Mesendoderm (in vitro differentiated cells): Measurements from ENCODE around the gene GC.
"Not testable (repeated sequence)": the region's sequence is repeated elsewhere in the genome, so short reads cannot be mapped to it uniquely, and the experiment has no call there.

Source experiments
- DNase-seq: peaks from one replicate; pipeline ENCODE4 v3.0.0; 2013
- H2AK5ac ChIP-seq: 2 replicates; pipeline ENCODE4 v1.6.1; 2013; ENCODE audit warnings: low read length, inconsistent platforms
- H2BK120ac ChIP-seq: 2 replicates; pipeline ENCODE4 v1.6.1; 2013; ENCODE audit warnings: low read depth, mild to moderate bottlenecking, low read length, moderate library complexity, mixed read lengths
- H2BK15ac ChIP-seq: replicated peaks from 2 replicates; pipeline ENCODE4 v1.6.1; 2013; ENCODE audit warnings: low read depth, mild to moderate bottlenecking, moderate library complexity
- H2BK5ac ChIP-seq: 2 replicates; pipeline ENCODE4 v1.6.1; 2013; ENCODE audit warnings: low read length, inconsistent platforms
- H3K18ac ChIP-seq: 2 replicates; pipeline ENCODE4 v1.6.1; 2013; ENCODE audit warnings: mild to moderate bottlenecking, low read length, mixed read lengths
- H3K23ac ChIP-seq: one replicate; pipeline ENCODE4 v1.6.1; 2013; ENCODE audit warnings: low read length
- H3K27ac ChIP-seq: 2 replicates; pipeline ENCODE4 v1.5.1; 2013; ENCODE audit warnings: low read depth, mild to moderate bottlenecking, inconsistent platforms, low read length, moderate library complexity
- H3K27me3 ChIP-seq: 2 replicates; pipeline ENCODE4 v1.6.1; 2013; ENCODE audit warnings: low read length, control low read depth, mild to moderate bottlenecking, inconsistent platforms; ENCODE audit not compliant: insufficient read depth, poor library complexity
- H3K36me3 ChIP-seq: 2 replicates; pipeline ENCODE4 v1.6.1; 2013; ENCODE audit warnings: low read length, inconsistent platforms; ENCODE audit not compliant: control insufficient read depth, insufficient read depth
- H3K4ac ChIP-seq: one replicate; pipeline ENCODE4 v1.6.1; 2013; ENCODE audit warnings: low read depth, mild to moderate bottlenecking, low read length, moderate library complexity
- H3K4me1 ChIP-seq: 2 replicates; pipeline ENCODE4 v1.6.1; 2013; ENCODE audit warnings: low read depth, low read length, inconsistent platforms; ENCODE audit not compliant: control insufficient read depth
- H3K4me2 ChIP-seq: 2 replicates; pipeline ENCODE4 v1.6.1; 2013; ENCODE audit warnings: low read length
- H3K4me3 ChIP-seq: 2 replicates; pipeline ENCODE4 v1.5.1; 2013; ENCODE audit warnings: mild to moderate bottlenecking, low read length
- H3K56ac ChIP-seq: one replicate; pipeline ENCODE4 v1.6.1; 2013; ENCODE audit warnings: low read length
- H3K79me1 ChIP-seq: 2 replicates; pipeline ENCODE4 v1.6.1; 2013; ENCODE audit warnings: low read length, inconsistent platforms
- H3K79me2 ChIP-seq: 2 replicates; pipeline ENCODE4 v1.6.1; 2013; ENCODE audit warnings: mild to moderate bottlenecking, low read length; ENCODE audit not compliant: control insufficient read depth, insufficient read depth
- H3K9ac ChIP-seq: 2 replicates; pipeline ENCODE4 v1.6.1; 2013; ENCODE audit warnings: low read length, inconsistent platforms
- H4K5ac ChIP-seq: one replicate; pipeline ENCODE4 v1.6.1; 2013; ENCODE audit warnings: low read length
- H4K8ac ChIP-seq: one replicate; pipeline ENCODE4 v1.6.1; 2013; ENCODE audit warnings: low read depth, mild to moderate bottlenecking, control low read depth, low read length, moderate library complexity
- WGBS: extraction: QIAGEN DNeasy Blood & Tissue Kit; methylation state at CpG from one replicate; pipeline ENCODE4 v1.1.7; 2013; ENCODE audit warnings: low lambda C conversion rate, missing lambda C conversion rate; ENCODE audit not compliant: insufficient coverage; ENCODE audit errors: extremely low coverage; 5-methylcytosine and 5-hydroxymethylcytosine counted together

The GC gene

DNA sequence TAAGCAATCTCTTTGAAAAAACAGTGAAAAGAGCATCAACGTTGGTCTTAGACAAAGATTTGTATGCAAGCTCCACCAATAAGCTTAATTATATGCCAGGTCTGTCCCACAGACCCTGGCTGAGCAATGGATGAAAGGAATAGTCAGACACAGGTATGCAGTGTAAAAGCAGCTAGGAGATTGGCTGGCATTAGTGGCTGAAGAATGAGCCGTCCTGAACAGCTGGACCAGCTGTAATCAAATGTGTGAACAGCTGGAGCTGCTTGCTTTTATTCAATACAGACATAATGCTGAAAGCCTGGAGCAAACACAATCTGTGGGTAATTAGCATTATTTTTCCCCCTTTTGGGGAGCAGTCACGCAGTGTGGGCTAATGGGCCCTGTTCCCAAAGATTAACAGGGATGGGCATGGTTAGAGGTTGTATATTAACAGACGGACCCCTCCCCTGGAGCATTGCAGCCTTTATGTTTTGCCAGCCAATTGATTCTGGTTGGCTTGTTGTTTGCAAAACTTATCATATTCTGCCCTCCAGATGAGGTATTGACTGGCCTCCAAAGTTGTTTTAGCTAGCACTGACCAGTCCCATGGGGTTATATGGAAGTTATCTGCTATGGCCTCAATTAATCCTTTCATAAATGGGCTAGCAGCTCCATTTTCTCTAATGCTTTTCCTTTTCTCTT is 20.3 kb upstream of the GC start:
- not testable (repeated sequence) for H3K79me1 ChIP-seq, H3K27ac ChIP-seq, H3K36me3 ChIP-seq, H4K8ac ChIP-seq, H3K9ac ChIP-seq, H3K23ac ChIP-seq, H4K5ac ChIP-seq, H2AK5ac ChIP-seq, H3K4me3 ChIP-seq, H3K4me2 ChIP-seq, DNase-seq, H2BK15ac ChIP-seq, H3K4me1 ChIP-seq, H2BK120ac ChIP-seq, H3K27me3 ChIP-seq, H3K18ac ChIP-seq, H3K79me2 ChIP-seq, H2BK5ac ChIP-seq, H3K4ac ChIP-seq, H3K56ac ChIP-seq
- WGBS: no CpG with 5 or more reads among the region's 4 CpGs

GRCh38 chr4:71785959-71786358 is 2.1 kb upstream of the GC start:
- H3K9ac ChIP-seq: no peak overlapping the region
- no peak overlapping the region for H3K23ac ChIP-seq
- H3K4me3 ChIP-seq: no peak overlapping the region
- no peak overlapping the region for H4K8ac ChIP-seq
- H3K4me2 ChIP-seq: no peak overlapping the region
- H2BK5ac ChIP-seq: no peak overlapping the region
- no peaks in the 10 kb centered on the region for H3K79me2 ChIP-seq
- no peak overlapping the region for H3K18ac ChIP-seq
- H3K36me3 ChIP-seq: no peaks in the 10 kb centered on the region
- no peak overlapping the region for H3K27ac ChIP-seq
- H3K4me1 ChIP-seq: no peaks in the 10 kb centered on the region
- no peak for DNase-seq
- 100% methylated on average over 1 of the region's 4 CpGs for WGBS
- no peaks in the 10 kb centered on the region for H3K79me1 ChIP-seq
- no peak overlapping the region for H3K56ac ChIP-seq
- no peak overlapping the region for H2BK15ac ChIP-seq
- no peak overlapping the region for H2AK5ac ChIP-seq
- H4K5ac ChIP-seq: no peak overlapping the region
- no peak overlapping the region for H3K4ac ChIP-seq
- no peak overlapping the region for H2BK120ac ChIP-seq
- no peaks in the 10 kb centered on the region for H3K27me3 ChIP-seq

DNA sequence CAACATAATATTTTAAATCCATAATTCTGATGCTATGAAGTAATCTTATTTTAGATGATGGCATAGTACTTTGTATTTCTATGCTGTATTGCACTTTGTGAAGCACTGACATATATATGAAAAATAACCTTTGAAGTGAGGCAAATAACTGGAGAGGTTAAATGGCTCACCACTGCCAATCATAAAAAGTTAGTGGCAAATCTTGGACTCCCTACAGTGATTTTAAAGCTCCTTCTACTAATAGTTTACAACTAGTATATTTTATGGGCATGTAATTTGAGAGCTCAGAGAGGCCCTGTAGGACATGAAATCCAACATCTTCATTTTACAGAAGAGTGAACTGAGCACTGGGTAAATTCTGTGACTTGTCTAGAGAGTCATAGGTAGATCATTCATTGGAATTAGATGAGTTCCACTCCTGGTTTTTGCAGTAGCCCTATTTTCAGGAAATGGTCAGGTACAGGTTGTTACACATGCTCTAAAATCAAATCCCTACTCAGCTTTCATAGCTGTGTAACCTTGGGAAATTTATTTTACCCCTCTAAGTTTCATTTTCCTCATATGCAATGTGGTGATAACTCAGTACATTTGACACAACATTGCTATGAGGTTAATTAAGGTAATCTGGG is 804 bp upstream of the GC start:
- no peaks in the 10 kb centered on the region for H3K36me3 ChIP-seq
- H3K79me1 ChIP-seq: no peaks in the 10 kb centered on the region
- H3K4ac ChIP-seq: no peak overlapping the region
- H3K27me3 ChIP-seq: no peaks in the 10 kb centered on the region
- no peak overlapping the region for H3K4me3 ChIP-seq
- H3K23ac ChIP-seq: no peak overlapping the region
- no peak overlapping the region for H3K9ac ChIP-seq
- no peak overlapping the region for H4K5ac ChIP-seq
- H2AK5ac ChIP-seq: no peak overlapping the region
- H2BK120ac ChIP-seq: no peak overlapping the region
- H2BK15ac ChIP-seq: peak overlapping the region; percentile 57
- H3K56ac ChIP-seq: no peak overlapping the region
- H2BK5ac ChIP-seq: no peak overlapping the region
- no peak overlapping the region for H3K4me2 ChIP-seq
- H3K27ac ChIP-seq: no peak overlapping the region
- H3K4me1 ChIP-seq: no peaks in the 10 kb centered on the region
- no peak for DNase-seq
- H4K8ac ChIP-seq: no peak overlapping the region
- H3K18ac ChIP-seq: no peak overlapping the region
- no peaks in the 10 kb centered on the region for H3K79me2 ChIP-seq

DNA sequence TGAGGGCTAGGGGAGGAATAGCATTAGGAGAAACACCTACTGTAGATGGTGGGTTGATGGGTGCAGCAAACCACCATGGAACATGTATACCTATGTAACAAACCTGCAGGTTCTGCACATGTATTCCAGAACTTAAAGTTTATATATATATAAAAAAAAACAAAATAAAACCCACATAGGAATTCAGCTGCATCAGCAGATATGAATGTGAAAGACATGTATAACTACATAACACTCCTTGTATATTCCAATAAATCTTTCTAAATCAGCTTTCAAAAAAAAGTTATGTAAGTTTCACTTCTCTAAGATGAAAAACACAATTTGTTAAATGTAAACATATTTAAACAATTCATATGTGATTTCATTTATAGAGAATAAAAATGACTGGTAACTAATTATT is 6.0 kb downstream of the GC start:
- H3K9ac ChIP-seq: no peak overlapping the region
- H3K4ac ChIP-seq: no peak overlapping the region
- no peaks in the 10 kb centered on the region for H3K79me1 ChIP-seq
- no peak overlapping the region for H3K27ac ChIP-seq
- H2BK15ac ChIP-seq: no peak overlapping the region
- H4K8ac ChIP-seq: no peak overlapping the region
- H4K5ac ChIP-seq: no peak overlapping the region
- H3K36me3 ChIP-seq: no peaks in the 10 kb centered on the region
- H3K18ac ChIP-seq: no peak overlapping the region
- H2BK120ac ChIP-seq: no peak overlapping the region
- H3K4me3 ChIP-seq: no peak overlapping the region
- no peak for DNase-seq
- H3K4me2 ChIP-seq: no peak overlapping the region
- H3K79me2 ChIP-seq: no peaks in the 10 kb centered on the region
- H2BK5ac ChIP-seq: no peak overlapping the region
- no peak overlapping the region for H2AK5ac ChIP-seq
- H3K56ac ChIP-seq: no peak overlapping the region
- H3K27me3 ChIP-seq: no peaks in the 10 kb centered on the region
- no peaks in the 10 kb centered on the region for H3K4me1 ChIP-seq
- H3K23ac ChIP-seq: no peak overlapping the region

- H3K4me1 ChIP-seq: no peaks in the 10 kb centered on the region
- no peak overlapping the region for H3K4me3 ChIP-seq
- H3K79me1 ChIP-seq: no peaks in the 10 kb centered on the region
- H3K4me2 ChIP-seq: no peak overlapping the region
- no peaks in the 10 kb centered on the region for H3K79me2 ChIP-seq
- H2BK15ac ChIP-seq: no peak overlapping the region
- H3K18ac ChIP-seq: no peak overlapping the region
- no peak overlapping the region for H3K56ac ChIP-seq
- no peak overlapping the region for H3K27ac ChIP-seq
- H2BK120ac ChIP-seq: no peak overlapping the region
- H3K9ac ChIP-seq: no peak overlapping the region
- no peak overlapping the region for H2BK5ac ChIP-seq
- no peak for DNase-seq
- no peak overlapping the region for H4K8ac ChIP-seq
- H3K36me3 ChIP-seq: no peaks in the 10 kb centered on the region
- no peak overlapping the region for H3K4ac ChIP-seq
- no peak overlapping the region for H3K23ac ChIP-seq
- no peak overlapping the region for H4K5ac ChIP-seq
- H2AK5ac ChIP-seq: no peak overlapping the region
- WGBS: no CpG with 5 or more reads among the region's 2 CpGs
- H3K27me3 ChIP-seq: no peaks in the 10 kb centered on the region
Observed at GRCh38 chr4:71775449-71775848, 8.4 kb downstream of the GC start.

GRCh38 chr4:71774136-71774535 is 9.7 kb downstream of the GC start:
- Histone ChIP-seq H3K18ac (no peak overlapping the region), H2BK120ac (no peak overlapping the region), H2BK15ac (no peak overlapping the region), H3K4me2 (no peak overlapping the region), H3K79me2 (no peaks in the 10 kb centered on the region), H3K79me1 (no peaks in the 10 kb centered on the region), H4K5ac (no peak overlapping the region), H3K9ac (no peak overlapping the region), H2AK5ac (no peak overlapping the region), H3K56ac (peak overlapping the region; percentile 3), H3K36me3 (no peaks in the 10 kb centered on the region), H2BK5ac (no peak overlapping the region), H3K23ac (no peak overlapping the region), H4K8ac (no peak overlapping the region), H3K4ac (no peak overlapping the region), H3K4me1 (no peaks in the 10 kb centered on the region), H3K4me3 (no peak overlapping the region), H3K27ac (no peak overlapping the region), H3K27me3 (no peaks in the 10 kb centered on the region)
- WGBS: no CpG with 5 or more reads among the region's 3 CpGs
- no peak for DNase-seq
